BE2C (cell line): ENCODE measurements around the gene PIK3R4.

Experiments used
- DNase-seq: peaks from one replicate; pipeline ENCODE4 v3.0.0-alpha.2; 2020
- H3K27me3 ChIP-seq: fragments of 250-450 bp; sonication (Bioruptor Pico); 2 replicates; pipeline ENCODE4 v1.5.1; 2020; ENCODE audit warnings: mild to moderate bottlenecking
- H3K36me3 ChIP-seq: fragments of 250-450 bp; sonication (Bioruptor Pico); 2 replicates; pipeline ENCODE4 v1.5.1; 2020; ENCODE audit warnings: mild to moderate bottlenecking
- H3K4me1 ChIP-seq: fragments of 250-450 bp; sonication (Bioruptor Pico); 2 replicates; pipeline ENCODE4 v1.5.1; 2020
- H3K4me3 ChIP-seq: 2 replicates; pipeline ENCODE4 v1.5.1; 2011; ENCODE audit warnings: low read depth, low read length
- H3K9me3 ChIP-seq: fragments of 250-450 bp; sonication (Bioruptor Pico); 2 replicates; pipeline ENCODE4 v1.5.1; 2020
- TF ChIP-seq, protein P1 (sequence below): IDR thresholded peaks from 2 replicates; pipeline ENCODE4 v1.5.1; 2012; ENCODE audit warnings: mild to moderate bottlenecking, low read depth, low read length

Gene PIK3R4

GRCh38 chr3:130770644-130771043 is 24.0 kb upstream of the PIK3R4 start:
- H3K27me3 ChIP-seq, result no peaks in the 10 kb centered on the region
- no peak overlapping the region for H3K4me3 ChIP-seq
- DNase-seq, result no peak
- TF ChIP-seq, protein P1, sequence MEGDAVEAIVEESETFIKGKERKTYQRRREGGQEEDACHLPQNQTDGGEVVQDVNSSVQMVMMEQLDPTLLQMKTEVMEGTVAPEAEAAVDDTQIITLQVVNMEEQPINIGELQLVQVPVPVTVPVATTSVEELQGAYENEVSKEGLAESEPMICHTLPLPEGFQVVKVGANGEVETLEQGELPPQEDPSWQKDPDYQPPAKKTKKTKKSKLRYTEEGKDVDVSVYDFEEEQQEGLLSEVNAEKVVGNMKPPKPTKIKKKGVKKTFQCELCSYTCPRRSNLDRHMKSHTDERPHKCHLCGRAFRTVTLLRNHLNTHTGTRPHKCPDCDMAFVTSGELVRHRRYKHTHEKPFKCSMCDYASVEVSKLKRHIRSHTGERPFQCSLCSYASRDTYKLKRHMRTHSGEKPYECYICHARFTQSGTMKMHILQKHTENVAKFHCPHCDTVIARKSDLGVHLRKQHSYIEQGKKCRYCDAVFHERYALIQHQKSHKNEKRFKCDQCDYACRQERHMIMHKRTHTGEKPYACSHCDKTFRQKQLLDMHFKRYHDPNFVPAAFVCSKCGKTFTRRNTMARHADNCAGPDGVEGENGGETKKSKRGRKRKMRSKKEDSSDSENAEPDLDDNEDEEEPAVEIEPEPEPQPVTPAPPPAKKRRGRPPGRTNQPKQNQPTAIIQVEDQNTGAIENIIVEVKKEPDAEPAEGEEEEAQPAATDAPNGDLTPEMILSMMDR, result no peak
- H3K4me1 ChIP-seq, result peaks cover 4% of the 10 kb centered on the region; the same call in 1 of the 2 replicates
- no peaks in the 10 kb centered on the region for H3K9me3 ChIP-seq
- H3K36me3 ChIP-seq, result no peaks in the 10 kb centered on the region

DNA sequence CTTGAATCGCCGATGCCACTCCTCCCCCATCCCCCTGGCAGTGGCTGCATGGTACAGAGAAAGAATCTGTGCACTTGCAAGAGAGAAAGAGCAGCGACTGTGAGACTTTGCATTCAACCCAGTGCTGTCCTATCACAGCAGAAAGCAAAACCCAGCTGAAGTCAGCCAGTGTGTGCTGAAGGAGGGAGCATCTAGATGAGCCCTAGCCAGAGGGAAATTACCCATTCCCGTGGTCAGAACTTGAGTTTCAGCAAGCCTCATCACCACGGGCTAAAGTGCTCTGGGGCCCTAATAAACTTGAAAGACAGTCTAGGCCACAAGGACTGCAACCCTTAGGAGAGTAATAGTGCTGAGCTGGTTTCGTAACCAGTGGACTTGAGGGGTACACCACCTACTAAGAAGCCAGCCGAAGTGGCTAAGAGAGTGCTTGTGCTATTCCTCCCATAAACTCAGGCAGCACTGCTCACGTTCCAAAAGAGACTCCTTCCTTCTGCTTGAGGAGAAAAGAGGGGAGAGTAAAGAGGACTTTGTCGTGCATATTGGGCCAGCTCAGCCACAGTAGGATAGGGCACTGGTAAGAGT is 15.2 kb upstream of the PIK3R4 start:
- Histone ChIP-seq H3K27me3 (no peaks in the 10 kb centered on the region), H3K36me3 (no peaks in the 10 kb centered on the region), H3K4me1 (peaks cover 10% of the 10 kb centered on the region), H3K4me3 (no peak overlapping the region), H3K9me3 (no peaks in the 10 kb centered on the region)
- TF ChIP-seq, protein P1, result no peak
- no peak for DNase-seq

GRCh38 chr3:130760922-130761321 is 14.3 kb upstream of the PIK3R4 start:
- Histone ChIP-seq H3K4me3 (no peak overlapping the region), H3K27me3 (no peaks in the 10 kb centered on the region), H3K4me1 (peaks cover 10% of the 10 kb centered on the region), H3K36me3 (no peaks in the 10 kb centered on the region), H3K9me3 (no peaks in the 10 kb centered on the region)
- peak; percentile 29 for DNase-seq
- TF ChIP-seq, protein P1, result no peak

- H3K4me3 ChIP-seq, result peak overlapping the region; percentile 12; the same call in 1 of the 2 replicates
- no peaks in the 10 kb centered on the region for H3K9me3 ChIP-seq
- no peaks in the 10 kb centered on the region for H3K36me3 ChIP-seq
- H3K4me1 ChIP-seq, result peaks cover 10% of the 10 kb centered on the region
- DNase-seq, result peak; percentile 68
- H3K27me3 ChIP-seq, result no peaks in the 10 kb centered on the region
- TF ChIP-seq, protein P1, result peak; percentile 87
These were observed 13.2 kb upstream of the PIK3R4 start for GRCh38 chr3:130759692-130760338.

DNA sequence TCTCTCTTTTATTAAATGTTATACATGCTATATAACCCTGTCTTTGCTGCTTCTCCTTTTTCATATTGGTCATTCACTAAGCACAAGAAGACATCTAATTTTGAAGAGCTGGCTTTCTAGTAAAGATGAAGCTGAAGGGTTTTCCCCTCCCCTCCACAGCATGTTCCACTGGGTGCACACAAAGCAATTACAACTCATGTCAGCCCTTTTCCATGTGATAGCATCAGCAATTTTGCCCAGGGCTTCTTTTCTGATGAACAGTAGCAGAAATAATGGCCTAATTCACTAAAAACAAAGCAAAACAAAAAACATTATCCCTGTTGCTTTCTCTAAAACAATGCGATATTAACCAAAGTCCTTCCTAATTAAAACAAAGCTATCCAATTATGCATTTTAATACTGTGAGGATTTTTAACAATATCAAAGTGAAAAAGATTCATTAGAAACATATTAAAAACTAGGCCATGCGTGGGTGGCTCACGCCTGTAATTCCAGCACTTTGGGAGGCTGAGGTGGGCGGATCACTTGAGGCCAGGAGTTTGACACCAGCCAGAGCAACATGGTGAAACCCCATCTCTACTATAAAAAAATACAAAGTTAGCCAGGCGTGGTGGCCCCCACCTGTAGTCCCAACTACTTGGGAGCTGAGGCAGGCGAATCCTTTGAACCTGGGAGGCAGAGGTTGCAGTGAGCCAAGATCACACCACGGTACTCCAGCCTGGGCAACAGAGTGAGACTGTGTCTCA is 12.2 kb upstream of the PIK3R4 start:
- no peaks in the 10 kb centered on the region for H3K27me3 ChIP-seq
- H3K36me3 ChIP-seq, result no peaks in the 10 kb centered on the region
- no peaks in the 10 kb centered on the region for H3K9me3 ChIP-seq
- H3K4me3 ChIP-seq, result 0 out of 2 replicates have a peak overlapping the region, but pooled peaks have one; percentile 10
- TF ChIP-seq, protein P1, result no peak
- peaks cover 10% of the 10 kb centered on the region for H3K4me1 ChIP-seq
- DNase-seq, result peak; percentile 82
